Pulmonary artery endothelial cell (primary cell): Measurements from ENCODE around the gene MYO18B. TPM values are rescaled to one million over a fixed set of nuclear protein-coding genes. Genes with fewer than 3 reads are reported as not detected.
"Not testable (repeated sequence)": the region's sequence is repeated elsewhere in the genome, so short reads cannot be mapped to it uniquely, and the experiment has no call there.

ENCODE experiments used
- DNase-seq: peaks from one replicate; pipeline ENCODE4 v3.0.0-alpha.2; 2011; ENCODE audit warnings: low read depth, low spot score
- total RNA-seq: library from RNA; depleted of rRNA; stranded (reverse); fragments of >200 nt; gene quantifications from 2 replicates; pipeline ENCODE4 v1.2.3, GENCODE V29; 2014

Gene MYO18B
- total RNA-seq, 1 donor from 2014 or later: not detected

- DNase-seq: no peak
Measured at GRCh38 chr22:25972397-25972796, 230.4 kb downstream of the MYO18B start.

- no peak for DNase-seq
Measured at GRCh38 chr22:25976356-25976755, 234.4 kb downstream of the MYO18B start.

GRCh38 chr22:25979968-25980367, 238.0 kb downstream of the MYO18B start:
- DNase-seq: no peak

DNA sequence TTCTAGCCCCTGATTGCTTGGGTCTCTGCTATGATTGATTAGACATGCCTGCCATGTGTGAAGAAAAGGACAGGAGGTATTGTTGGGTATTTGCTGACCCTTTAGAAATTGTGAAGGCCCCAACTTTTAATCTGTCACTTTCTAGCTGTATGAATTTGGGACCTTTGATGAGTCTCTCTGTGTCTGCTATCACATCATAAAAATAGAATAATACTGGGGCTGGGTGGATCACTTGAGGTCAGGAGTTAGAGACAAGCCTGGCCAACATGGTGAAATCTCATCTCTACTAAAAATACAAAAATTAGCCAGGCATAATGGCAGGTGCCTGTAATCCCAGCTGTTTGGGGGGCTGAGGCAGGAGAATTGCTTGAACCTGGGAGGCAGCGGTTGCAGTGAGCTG, 242.9 kb downstream of the MYO18B start:
- DNase-seq: not testable (repeated sequence)

DNA sequence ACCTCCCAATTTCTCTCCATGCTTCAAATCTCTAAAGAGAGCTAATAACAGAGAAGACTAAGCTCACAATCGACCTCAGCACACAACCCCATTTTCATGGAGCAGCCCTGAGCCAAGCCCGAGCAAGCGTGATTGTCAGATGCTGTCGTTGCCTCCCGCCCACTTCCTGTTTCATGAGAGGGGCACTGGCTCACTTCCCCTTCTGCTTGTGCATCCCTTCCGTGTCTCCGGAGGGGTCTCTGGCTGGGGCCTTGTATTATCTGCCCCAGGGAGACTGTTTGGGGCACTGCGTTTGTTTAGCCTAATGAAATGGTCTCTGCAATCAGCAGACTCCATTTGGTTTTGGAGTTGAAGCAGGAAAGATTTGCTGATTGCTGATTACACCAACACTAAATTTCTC, 246.0 kb downstream of the MYO18B start:
- DNase-seq: no peak

DNA sequence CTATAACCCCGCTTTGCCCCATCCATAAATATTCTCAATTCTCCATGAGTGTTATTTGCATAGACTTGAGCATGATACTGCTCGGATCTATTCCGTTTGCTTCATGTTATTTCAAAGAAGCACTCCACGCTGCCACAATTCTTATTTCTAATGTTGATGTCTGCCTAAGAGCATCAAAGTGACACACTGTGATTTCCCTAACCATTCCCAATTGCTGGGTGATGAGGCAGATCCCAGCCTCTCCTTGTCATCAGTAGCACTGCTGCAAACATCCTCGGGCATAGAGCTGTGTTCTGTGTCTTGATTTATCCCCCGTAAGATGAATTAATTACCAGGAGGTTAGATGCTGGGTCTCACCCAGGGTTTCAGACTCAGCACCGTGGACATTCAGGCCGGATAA, 249.0 kb downstream of the MYO18B start:
- DNase-seq: no peak

DNA sequence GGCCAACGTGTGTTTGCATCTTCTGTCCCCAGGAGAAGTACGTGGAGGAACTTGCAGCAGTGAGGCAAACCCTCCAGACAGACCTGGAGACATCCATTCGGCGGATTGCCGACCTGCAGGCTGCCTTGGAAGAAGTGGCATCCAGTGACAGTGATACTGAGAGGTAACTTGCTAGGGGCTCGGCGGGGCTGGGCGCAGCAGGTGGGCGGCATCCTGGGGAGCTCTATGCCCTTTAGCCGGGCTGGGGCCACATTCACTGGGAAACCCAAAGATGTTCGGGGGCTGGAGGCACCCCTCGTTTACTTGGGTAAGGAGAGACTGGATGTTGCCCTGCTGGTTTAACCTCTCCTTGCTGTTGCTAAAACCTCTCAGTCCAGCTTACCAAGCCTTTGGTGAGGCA, 250.3 kb downstream of the MYO18B start:
- no peak for DNase-seq

- DNase-seq: no peak
Measured at GRCh38 chr22:25996669-25997068, 254.7 kb downstream of the MYO18B start.

DNA sequence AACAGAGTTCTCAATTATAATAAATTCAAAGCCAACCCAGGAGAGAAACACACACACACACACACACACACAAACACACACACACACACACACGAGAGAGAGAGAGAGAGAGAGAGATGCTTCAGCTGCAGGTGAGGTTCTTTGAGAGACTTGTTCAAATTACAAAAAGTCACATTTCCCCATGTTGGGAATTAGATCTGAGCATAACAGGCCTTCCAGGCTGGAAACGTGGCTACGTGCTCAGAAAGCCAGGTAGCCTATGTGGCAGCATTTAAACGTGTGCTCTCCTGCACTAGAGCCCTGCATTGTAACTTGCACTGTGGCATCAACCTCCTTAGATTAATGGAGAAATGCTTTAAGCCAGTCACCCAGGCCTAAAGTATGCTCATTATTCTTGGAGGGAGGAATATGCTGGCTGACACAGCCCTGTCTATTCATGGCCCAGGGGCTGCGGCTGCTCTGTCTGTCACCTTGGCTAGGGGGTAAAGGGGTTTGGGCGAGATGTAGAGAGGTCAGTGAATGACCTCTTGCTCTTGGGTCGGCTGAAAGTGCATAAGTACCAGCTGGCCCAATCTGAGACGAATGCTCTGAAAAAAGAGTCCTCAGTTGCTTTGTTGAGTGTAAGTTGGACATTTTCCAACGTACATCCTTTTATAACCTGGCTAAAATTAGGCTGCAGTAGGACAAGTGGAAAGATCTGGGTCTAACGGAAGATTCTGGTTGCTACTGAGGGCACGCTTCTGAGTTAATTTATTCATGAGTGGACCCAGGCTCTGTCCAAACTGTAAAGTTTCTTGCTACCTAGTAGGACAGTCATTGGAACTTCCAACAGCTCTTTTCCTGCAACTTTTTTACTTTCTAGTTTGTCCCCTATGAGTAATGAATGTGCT, 256.1 kb downstream of the MYO18B start:
- no peak for DNase-seq

DNA sequence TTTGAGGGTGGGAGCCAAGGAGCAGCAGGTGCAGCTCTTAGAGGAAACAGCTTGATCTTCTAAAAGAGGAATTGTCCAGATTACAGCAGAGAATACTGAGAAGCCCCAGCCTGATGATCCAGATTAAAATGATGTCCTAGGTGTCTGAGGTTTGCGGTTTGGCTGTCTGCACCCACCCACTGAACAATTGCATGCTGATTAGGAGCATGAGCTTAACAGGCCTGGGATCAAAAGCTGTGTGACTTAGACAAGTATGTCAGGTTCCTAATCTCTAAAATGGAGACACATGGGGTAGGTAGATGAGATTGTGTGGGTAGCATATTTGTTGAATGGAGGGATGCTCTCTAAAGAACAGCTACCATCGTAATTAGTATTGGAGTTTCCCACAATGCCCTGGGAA, 260.5 kb downstream of the MYO18B start:
- DNase-seq: no peak

- DNase-seq: no peak
Measured at GRCh38 chr22:26004477-26004876, 262.5 kb downstream of the MYO18B start.

DNA sequence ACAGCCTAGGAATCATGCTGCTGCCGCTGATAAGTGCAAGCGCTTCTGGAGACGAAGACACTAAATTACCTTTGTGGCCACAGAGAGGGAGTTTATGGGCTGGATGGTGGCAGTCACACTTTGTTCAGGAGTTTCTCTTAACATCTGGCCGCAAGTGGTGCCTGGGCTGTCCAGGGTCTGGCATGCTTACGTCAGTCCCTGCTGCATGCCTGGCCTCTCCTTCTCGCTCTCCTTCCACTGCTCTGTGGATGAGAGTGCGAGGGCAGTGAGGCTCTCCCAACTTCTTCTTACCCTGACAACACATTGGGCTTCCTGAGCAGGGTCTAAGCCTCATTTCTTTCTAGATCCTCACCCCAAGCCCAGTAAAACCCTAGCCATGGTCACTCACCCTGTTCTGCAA, 266.6 kb downstream of the MYO18B start:
- no peak for DNase-seq

DNA sequence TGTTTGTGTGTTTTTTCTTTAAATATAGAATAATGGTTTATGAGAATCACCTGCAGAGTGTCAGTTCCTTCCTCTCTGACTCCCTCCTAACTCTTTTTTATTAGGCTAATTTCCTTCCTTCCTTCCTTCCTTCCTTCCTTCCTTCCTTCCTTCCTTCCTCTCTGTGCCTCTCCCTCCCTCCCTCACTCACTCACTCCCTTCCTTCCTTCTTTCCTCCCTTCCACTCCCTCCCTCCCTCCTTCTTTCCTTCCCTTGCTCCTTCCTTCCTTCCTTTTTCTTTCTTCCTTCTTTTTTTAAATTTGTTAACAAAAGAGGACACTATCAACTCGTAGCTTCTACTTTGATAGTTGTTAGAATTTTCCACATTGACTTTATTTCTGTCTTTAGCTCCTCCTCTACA, 274.9 kb downstream of the MYO18B start:
- DNase-seq: no peak

DNA sequence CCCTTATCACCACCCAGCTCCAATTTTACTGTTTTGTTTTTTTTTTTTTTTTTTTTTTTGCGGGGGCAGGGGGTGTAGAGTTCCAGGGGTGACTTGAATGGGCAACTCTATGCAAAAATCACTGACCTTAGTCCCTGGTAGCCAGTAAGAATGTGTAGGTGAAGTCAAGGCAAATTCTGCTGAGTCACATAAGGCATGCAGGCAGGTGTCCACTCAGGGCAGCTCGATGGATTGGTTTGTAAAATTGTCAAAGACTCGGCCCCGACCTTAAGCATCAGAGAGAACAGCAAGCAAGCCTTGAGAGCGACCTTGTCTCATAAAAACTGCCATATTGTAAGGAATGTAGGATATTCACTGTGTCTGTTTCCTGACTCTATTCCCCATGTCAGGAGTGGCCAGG, 275.9 kb downstream of the MYO18B start:
- no peak for DNase-seq

- no peak for DNase-seq
Measured at GRCh38 chr22:26019596-26019995, 277.6 kb downstream of the MYO18B start.

DNA sequence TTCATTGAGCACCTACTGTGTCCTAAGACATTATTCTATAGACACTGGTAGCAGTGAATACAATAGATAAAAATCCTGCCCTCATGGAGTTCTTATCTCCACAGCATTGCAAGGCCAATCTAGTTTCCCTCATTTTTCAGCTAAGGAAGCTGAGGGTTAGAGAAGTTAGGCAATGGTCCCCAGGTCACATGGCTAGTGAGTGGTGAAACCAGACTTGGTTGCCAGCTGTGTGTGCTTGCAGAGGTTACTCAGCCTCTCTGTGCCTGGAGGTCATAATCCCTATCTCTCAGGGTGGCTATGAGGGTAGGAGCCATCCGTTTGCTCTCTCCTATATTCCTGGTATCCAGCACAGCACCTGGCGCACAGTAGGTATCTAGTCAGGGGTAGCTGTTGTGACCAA, 279.5 kb downstream of the MYO18B start:
- DNase-seq: no peak

DNA sequence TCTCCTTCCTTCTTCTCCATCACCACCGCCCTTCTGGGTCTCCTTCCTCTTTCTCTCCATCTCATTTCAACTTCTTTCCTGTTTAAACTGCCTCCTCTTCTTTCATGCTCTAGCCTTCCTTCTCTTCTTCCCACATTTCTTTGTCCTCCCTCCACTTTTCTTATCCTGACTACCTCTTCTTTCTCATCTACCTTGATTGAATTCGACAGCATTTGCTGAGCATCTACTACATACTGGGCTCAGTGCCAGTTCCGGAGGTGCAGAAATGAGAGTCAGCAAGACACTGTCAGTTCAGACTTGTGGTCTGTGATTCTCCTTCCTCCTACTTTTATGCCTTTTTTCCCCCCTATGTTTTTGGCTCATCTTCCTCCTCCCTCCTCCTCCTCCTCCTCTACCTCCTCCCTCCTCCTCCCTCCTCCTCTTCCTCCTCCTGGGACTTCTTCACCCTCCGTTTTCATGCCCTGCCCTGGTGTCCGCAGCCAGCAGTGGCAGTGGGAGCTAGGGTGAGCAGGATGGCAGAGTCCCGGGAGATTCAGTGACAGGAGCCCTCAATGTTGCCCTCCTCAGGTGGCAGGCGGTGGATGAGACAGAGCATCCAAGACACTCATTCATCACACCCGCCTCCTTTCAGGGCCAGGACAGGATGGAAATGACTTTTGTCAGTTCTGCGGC, 281.3 kb downstream of the MYO18B start:
- DNase-seq: no peak

DNA sequence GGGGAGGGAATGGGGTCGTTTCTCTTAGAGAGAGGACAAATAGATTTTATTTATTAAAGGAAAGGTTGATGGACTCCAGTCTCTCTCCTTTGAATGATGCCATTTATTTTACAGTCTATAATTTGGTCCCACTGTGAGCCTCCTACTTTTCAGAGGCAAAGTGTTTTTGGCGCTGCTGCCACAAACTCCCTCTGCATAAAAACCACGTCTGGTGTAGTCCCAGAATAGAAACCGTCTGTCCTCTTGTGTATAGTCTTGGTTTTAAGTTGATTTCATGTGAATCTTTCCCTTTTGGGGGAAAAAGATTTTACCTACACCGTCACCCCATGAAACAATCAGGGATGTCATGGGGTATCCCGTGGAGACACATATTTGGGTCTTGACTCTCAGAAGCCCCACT, 283.6 kb downstream of the MYO18B start:
- DNase-seq: no peak

GRCh38 chr22:26027341-26027740, 285.4 kb downstream of the MYO18B start:
- DNase-seq: no peak

DNA sequence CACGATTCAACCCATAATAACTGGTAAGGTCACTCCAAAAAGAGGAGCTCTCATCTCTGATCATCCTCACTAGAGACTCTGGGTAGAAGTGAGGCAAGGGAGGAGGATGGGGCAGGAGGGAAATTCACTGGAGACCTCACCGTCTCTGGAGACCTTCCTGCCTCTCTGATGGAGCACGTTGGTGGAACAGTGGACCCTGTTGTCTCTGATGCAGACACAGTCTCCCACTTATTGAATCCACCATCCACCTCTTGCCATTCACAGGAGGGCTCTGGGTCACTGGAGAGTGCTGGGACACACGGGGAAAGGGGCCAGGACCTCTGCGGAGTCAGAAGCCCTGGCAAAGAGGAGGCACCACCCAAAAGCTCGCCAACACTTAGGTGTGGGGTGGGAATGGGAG, 289.7 kb downstream of the MYO18B start:
- no peak for DNase-seq

DNA sequence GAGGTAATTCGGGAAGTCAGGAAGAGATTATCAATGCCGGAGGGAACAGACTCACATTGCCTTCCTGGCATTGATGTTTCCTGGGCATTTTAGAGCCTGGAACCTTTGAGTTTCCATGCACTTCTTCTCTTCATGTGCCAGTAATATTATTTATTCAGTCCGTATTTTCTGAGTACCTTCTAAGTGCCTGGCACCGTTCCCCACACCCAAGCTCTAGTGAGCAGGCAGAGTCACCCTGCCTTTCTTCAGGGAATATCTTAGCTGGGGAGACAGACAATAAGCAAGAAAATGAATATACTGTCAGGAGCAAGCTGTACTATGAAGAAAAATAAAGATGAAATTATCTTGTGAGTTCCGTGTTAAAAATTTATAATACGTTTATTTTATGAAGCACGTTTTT, 291.1 kb downstream of the MYO18B start:
- no peak for DNase-seq

DNA sequence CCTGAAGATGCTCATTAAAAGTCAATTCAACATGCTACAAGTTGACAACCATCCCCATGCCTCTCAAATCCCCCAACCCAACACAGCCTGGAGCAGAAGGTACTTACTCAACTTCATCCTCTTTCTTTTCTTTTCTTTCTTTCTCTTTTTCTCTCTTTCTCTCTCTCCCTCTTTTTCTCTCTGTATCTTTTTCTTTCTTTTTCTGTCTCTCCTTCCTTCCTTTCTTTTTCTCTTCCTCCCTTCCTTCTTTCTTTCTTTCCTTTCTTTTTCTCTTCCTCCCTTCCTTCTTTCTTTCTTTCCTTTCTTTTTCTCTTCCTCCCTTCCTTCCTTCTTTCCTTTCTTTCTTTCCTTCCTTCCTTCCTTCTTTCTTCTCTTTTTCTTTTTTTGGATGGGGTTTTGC, 291.6 kb downstream of the MYO18B start:
- DNase-seq: no peak

DNA sequence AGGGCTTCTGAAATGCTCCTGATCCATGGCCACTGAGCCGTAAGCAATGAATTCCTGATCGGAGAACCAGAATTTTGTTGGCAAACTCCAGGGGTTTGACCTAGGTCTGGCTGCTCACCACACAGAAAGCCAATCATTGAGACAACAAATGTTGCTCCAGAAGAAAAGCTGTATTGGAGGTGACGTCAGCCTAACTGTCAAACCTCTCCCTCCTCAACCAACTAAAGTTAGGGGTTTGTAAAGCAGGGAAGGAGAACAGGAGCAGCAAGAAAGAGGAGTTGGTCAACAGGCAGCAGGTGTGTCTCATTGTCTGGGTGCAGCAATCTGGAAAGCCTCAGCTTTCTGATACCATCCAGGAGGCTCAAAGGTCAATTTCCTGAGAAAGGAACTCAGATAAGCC, 293.5 kb downstream of the MYO18B start:
- DNase-seq: no peak
